GM23338 (cell line): ENCODE measurements around the gene POGZ. TPM values are rescaled to one million over a fixed set of nuclear protein-coding genes. Genes with fewer than 3 reads are reported as not detected.

Experiments used
- ATAC-seq: fragments of 200-7000 bp; cut with Tn5 transposase; 3 replicates; pipeline ENCODE4 v1.9.1; 2020
- DNase-seq: peaks from one replicate; pipeline ENCODE4 v3.0.0-alpha.2; 2015; ENCODE audit warnings: low spot score
- H2AFZ ChIP-seq: fragments of 200-600 bp; sonication (generic); 2 replicates; pipeline ENCODE4 v1.8.0; 2016; ENCODE audit warnings: antibody characterized with exemption, mild to moderate bottlenecking, moderate library complexity
- H3F3A ChIP-seq: fragments of 200-600 bp; sonication (generic); replicated peaks from 2 replicates; pipeline ENCODE4 v1.8.0; 2017; ENCODE audit warnings: antibody characterized with exemption, mixed run types, low read depth
- H3K27ac ChIP-seq: fragments of 200-600 bp; sonication (generic); 2 replicates; pipeline ENCODE4 v1.6.1; 2016; ENCODE audit warnings: low read depth
- H3K27me3 ChIP-seq: fragments of 200-600 bp; sonication (generic); 2 replicates; pipeline ENCODE4 v1.8.0; 2016; ENCODE audit warnings: mild to moderate bottlenecking, mixed run types, moderate library complexity; ENCODE audit not compliant: insufficient read depth
- H3K36me3 ChIP-seq: fragments of 200-600 bp; sonication (generic); 2 replicates; pipeline ENCODE4 v1.8.0; 2016; ENCODE audit warnings: mild to moderate bottlenecking; ENCODE audit not compliant: insufficient read depth
- H3K4me1 ChIP-seq: fragments of 200-600 bp; sonication (generic); 2 replicates; pipeline ENCODE4 v1.8.0; 2016; ENCODE audit warnings: mild to moderate bottlenecking, moderate library complexity; ENCODE audit not compliant: insufficient read depth
- H3K4me2 ChIP-seq: fragments of 200-600 bp; sonication (generic); 2 replicates; pipeline ENCODE4 v1.7.1; 2017; ENCODE audit warnings: mixed run types
- H3K4me3 ChIP-seq: fragments of 200-600 bp; sonication (generic); 2 replicates; pipeline ENCODE4 v1.6.1; 2016; ENCODE audit warnings: mixed run types
- H3K79me2 ChIP-seq: fragments of 200-600 bp; sonication (generic); replicated peaks from 2 replicates; pipeline ENCODE4 v1.8.0; 2017; ENCODE audit warnings: mild to moderate bottlenecking; ENCODE audit not compliant: insufficient read depth
- H3K9me2 ChIP-seq: fragments of 200-600 bp; sonication (generic); 2 replicates; pipeline ENCODE4 v1.8.0; 2017; ENCODE audit not compliant: insufficient read depth
- H4K20me1 ChIP-seq: fragments of 200-600 bp; sonication (generic); replicated peaks from 2 replicates; pipeline ENCODE4 v1.8.0; 2017; ENCODE audit warnings: mild to moderate bottlenecking; ENCODE audit not compliant: insufficient read depth
- H3K27ac Mint-ChIP-seq: 2 replicates; pipeline ENCODE4 v1.8.0; 2020; ENCODE audit warnings: inconsistent platforms, mild to moderate bottlenecking, moderate library complexity, mixed read lengths
- H3K27me3 Mint-ChIP-seq: 3 replicates; pipeline ENCODE4 v1.8.0; 2022; ENCODE audit warnings: low read depth, mild to moderate bottlenecking, moderate library complexity, mixed read lengths, inconsistent platforms; ENCODE audit not compliant: insufficient read depth, poor library complexity
- H3K36me3 Mint-ChIP-seq: 3 replicates; pipeline ENCODE4 v1.8.0; 2021; ENCODE audit warnings: low read depth, mild to moderate bottlenecking, inconsistent platforms, moderate library complexity, mixed read lengths
- H3K4me1 Mint-ChIP-seq: 3 replicates; pipeline ENCODE4 v1.8.0; 2020; ENCODE audit warnings: mild to moderate bottlenecking, inconsistent platforms, mixed read lengths
- H3K4me3 Mint-ChIP-seq: 3 replicates; pipeline ENCODE4 v1.8.0; 2021; ENCODE audit warnings: moderate library complexity, mild to moderate bottlenecking, inconsistent platforms, mixed read lengths
- H3K9me3 Mint-ChIP-seq: 3 replicates; pipeline ENCODE4 v1.8.0; 2020; ENCODE audit warnings: moderate library complexity, mild to moderate bottlenecking, inconsistent platforms, mixed read lengths
- EZH2 ChIP-seq: fragments of 200-600 bp; sonication (generic); IDR thresholded peaks from one replicate; pipeline ENCODE4 v1.8.0; 2017; ENCODE audit warnings: antibody characterized with exemption, mild to moderate bottlenecking, low read depth; ENCODE audit not compliant: unreplicated experiment
- EZH2phosphoT487 ChIP-seq: fragments of 200-600 bp; sonication (generic); IDR thresholded peaks from one replicate; pipeline ENCODE4 v1.8.1; 2018; ENCODE audit warnings: antibody characterized with exemption; ENCODE audit not compliant: unreplicated experiment
- JUNB ChIP-seq: IDR thresholded peaks from one replicate; pipeline ENCODE4 v1.6.1; 2016; ENCODE audit warnings: antibody characterized with exemption; ENCODE audit not compliant: unreplicated experiment
- POLR2AphosphoS5 ChIP-seq: IDR thresholded peaks from 2 replicates; pipeline ENCODE4 v1.6.1; 2016; ENCODE audit warnings: antibody characterized with exemption, low read depth
- STAT1 ChIP-seq: IDR thresholded peaks from one replicate; pipeline ENCODE4 v1.6.1; 2016; ENCODE audit warnings: antibody characterized with exemption; ENCODE audit not compliant: unreplicated experiment
- polyA plus RNA-seq: library from polyadenylated mRNA; unstranded; fragments of >200 nt; fragmentation: Nextera tagmentation; extraction: Ambion mirVana; gene quantifications from 2 replicates; pipeline ENCODE4 v1.2.1, GENCODE V29; 2016
- total RNA-seq: library from RNA; depleted of rRNA; stranded (reverse); fragments of >200 nt; shearing (Covaris generic); gene quantifications from 2 replicates; pipeline ENCODE4 v1.2.3, GENCODE V29; 2014
- TF ChIP-seq, protein P1 (sequence below): fragments of 250-450 bp; sonication (Bioruptor Pico); IDR thresholded peaks from 2 replicates; pipeline ENCODE4 v1.5.0; 2020; ENCODE audit warnings: mild to moderate bottlenecking, moderate library complexity
- TF ChIP-seq, protein P2 (sequence below), 2 experiments: fragments of 200-600 bp in 1 of 2; sonication (generic) in 1 of 2; conservative IDR thresholded peaks; 2 replicates each; pipeline versions ENCODE4 v1.5.1 to v1.6.1; 2016 to 2017; ENCODE audit warnings: antibody characterized with exemption in 2 of 2, low read depth in 2 of 2, mild to moderate bottlenecking in 2 of 2, moderate library complexity in 1 of 2
- TF ChIP-seq, protein P3 (sequence below): IDR thresholded peaks from one replicate; pipeline ENCODE4 v1.6.1; 2018; ENCODE audit warnings: antibody characterized with exemption; ENCODE audit not compliant: unreplicated experiment
- TF ChIP-seq, protein P4 (sequence below): IDR thresholded peaks from 2 replicates; pipeline ENCODE4 v1.6.1; 2016; ENCODE audit warnings: antibody characterized with exemption

POGZ gene
- total and polyA plus RNA-seq, 2 experiments from 2014 or later, result 47.0 to 72.5 TPM

DNA sequence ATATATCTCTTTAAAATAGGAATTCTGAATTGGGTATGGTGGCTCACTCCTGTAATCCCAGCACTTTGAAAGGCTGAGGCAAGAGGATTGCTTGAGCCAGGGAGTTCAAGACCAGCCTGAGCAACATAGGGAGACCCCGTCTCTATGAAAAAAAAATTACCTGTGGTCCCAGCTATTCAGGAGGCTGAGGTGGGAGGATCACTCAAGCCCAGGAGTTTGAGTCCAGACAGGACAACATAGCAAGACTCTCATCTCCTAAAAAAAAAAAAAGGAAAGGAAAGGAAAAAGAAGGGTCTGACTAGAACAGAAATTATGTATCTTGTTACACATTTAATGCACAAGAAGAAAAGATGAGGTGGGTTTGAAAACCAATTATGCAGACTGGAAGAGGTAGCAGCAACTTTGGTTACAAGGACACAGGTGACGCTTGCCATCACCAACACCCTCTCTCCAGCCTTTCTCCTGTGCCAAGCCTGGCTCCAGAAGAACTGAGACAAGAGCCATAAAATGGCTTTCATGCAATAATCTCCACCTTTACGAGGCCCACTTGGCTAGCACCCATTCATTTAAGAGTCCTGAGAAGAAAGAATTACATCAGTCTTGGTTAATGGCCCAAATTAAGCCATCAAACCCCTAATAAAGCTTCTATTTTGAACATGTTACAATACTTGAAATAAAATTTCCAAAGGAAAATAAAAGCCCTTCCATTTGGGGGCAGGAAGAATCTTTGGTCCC, 82.0 kb downstream of the POGZ start:
- Mint-ChIP-seq H3K9me3 (no peaks in the 10 kb centered on the region; the same call in 2 of the 3 replicates), H3K4me1 (peaks cover 17% of the 10 kb centered on the region), H3K4me3 (no peak overlapping the region), H3K36me3 (no peaks in the 10 kb centered on the region), H3K27me3 (peaks cover 12% of the 10 kb centered on the region), H3K27ac (no peak overlapping the region)
- H3K4me2 ChIP-seq, result no peak overlapping the region
- TF ChIP-seq JUNB, result no peak
- TF ChIP-seq, protein P1, sequence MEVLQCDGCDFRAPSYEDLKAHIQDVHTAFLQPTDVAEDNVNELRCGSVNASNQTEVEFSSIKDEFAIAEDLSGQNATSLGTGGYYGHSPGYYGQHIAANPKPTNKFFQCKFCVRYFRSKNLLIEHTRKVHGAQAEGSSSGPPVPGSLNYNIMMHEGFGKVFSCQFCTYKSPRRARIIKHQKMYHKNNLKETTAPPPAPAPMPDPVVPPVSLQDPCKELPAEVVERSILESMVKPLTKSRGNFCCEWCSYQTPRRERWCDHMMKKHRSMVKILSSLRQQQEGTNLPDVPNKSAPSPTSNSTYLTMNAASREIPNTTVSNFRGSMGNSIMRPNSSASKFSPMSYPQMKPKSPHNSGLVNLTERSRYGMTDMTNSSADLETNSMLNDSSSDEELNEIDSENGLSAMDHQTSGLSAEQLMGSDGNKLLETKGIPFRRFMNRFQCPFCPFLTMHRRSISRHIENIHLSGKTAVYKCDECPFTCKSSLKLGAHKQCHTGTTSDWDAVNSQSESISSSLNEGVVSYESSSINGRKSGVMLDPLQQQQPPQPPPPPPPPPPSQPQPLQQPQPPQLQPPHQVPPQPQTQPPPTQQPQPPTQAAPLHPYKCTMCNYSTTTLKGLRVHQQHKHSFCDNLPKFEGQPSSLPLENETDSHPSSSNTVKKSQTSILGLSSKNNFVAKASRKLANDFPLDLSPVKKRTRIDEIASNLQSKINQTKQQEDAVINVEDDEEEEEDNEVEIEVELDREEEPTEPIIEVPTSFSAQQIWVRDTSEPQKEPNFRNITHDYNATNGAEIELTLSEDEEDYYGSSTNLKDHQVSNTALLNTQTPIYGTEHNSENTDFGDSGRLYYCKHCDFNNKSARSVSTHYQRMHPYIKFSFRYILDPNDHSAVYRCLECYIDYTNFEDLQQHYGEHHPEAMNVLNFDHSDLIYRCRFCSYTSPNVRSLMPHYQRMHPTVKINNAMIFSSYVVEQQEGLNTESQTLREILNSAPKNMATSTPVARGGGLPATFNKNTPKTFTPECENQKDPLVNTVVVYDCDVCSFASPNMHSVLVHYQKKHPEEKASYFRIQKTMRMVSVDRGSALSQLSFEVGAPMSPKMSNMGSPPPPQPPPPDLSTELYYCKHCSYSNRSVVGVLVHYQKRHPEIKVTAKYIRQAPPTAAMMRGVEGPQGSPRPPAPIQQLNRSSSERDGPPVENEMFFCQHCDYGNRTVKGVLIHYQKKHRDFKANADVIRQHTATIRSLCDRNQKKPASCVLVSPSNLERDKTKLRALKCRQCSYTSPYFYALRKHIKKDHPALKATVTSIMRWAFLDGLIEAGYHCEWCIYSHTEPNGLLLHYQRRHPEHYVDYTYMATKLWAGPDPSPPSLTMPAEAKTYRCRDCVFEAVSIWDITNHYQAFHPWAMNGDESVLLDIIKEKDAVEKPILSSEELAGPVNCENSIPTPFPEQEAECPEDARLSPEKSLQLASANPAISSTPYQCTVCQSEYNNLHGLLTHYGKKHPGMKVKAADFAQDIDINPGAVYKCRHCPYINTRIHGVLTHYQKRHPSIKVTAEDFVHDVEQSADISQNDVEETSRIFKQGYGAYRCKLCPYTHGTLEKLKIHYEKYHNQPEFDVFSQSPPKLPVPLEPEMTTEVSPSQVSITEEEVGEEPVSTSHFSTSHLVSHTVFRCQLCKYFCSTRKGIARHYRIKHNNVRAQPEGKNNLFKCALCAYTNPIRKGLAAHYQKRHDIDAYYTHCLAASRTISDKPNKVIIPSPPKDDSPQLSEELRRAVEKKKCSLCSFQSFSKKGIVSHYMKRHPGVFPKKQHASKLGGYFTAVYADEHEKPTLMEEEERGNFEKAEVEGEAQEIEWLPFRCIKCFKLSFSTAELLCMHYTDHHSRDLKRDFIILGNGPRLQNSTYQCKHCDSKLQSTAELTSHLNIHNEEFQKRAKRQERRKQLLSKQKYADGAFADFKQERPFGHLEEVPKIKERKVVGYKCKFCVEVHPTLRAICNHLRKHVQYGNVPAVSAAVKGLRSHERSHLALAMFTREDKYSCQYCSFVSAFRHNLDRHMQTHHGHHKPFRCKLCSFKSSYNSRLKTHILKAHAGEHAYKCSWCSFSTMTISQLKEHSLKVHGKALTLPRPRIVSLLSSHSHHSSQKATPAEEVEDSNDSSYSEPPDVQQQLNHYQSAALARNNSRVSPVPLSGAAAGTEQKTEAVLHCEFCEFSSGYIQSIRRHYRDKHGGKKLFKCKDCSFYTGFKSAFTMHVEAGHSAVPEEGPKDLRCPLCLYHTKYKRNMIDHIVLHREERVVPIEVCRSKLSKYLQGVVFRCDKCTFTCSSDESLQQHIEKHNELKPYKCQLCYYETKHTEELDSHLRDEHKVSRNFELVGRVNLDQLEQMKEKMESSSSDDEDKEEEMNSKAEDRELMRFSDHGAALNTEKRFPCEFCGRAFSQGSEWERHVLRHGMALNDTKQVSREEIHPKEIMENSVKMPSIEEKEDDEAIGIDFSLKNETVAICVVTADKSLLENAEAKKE (CRISPR knock-in tag), result no peak
- TF ChIP-seq STAT1, result no peak
- TF ChIP-seq, protein P2, sequence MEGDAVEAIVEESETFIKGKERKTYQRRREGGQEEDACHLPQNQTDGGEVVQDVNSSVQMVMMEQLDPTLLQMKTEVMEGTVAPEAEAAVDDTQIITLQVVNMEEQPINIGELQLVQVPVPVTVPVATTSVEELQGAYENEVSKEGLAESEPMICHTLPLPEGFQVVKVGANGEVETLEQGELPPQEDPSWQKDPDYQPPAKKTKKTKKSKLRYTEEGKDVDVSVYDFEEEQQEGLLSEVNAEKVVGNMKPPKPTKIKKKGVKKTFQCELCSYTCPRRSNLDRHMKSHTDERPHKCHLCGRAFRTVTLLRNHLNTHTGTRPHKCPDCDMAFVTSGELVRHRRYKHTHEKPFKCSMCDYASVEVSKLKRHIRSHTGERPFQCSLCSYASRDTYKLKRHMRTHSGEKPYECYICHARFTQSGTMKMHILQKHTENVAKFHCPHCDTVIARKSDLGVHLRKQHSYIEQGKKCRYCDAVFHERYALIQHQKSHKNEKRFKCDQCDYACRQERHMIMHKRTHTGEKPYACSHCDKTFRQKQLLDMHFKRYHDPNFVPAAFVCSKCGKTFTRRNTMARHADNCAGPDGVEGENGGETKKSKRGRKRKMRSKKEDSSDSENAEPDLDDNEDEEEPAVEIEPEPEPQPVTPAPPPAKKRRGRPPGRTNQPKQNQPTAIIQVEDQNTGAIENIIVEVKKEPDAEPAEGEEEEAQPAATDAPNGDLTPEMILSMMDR (conservative IDR thresholded peaks at IDR 0.05; ENCODE audit: low read depth in 2 of 2), result no peak
- TF ChIP-seq, protein P3, sequence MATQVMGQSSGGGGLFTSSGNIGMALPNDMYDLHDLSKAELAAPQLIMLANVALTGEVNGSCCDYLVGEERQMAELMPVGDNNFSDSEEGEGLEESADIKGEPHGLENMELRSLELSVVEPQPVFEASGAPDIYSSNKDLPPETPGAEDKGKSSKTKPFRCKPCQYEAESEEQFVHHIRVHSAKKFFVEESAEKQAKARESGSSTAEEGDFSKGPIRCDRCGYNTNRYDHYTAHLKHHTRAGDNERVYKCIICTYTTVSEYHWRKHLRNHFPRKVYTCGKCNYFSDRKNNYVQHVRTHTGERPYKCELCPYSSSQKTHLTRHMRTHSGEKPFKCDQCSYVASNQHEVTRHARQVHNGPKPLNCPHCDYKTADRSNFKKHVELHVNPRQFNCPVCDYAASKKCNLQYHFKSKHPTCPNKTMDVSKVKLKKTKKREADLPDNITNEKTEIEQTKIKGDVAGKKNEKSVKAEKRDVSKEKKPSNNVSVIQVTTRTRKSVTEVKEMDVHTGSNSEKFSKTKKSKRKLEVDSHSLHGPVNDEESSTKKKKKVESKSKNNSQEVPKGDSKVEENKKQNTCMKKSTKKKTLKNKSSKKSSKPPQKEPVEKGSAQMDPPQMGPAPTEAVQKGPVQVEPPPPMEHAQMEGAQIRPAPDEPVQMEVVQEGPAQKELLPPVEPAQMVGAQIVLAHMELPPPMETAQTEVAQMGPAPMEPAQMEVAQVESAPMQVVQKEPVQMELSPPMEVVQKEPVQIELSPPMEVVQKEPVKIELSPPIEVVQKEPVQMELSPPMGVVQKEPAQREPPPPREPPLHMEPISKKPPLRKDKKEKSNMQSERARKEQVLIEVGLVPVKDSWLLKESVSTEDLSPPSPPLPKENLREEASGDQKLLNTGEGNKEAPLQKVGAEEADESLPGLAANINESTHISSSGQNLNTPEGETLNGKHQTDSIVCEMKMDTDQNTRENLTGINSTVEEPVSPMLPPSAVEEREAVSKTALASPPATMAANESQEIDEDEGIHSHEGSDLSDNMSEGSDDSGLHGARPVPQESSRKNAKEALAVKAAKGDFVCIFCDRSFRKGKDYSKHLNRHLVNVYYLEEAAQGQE, result no peak
- TF ChIP-seq POLR2AphosphoS5, result no peak
- TF ChIP-seq, protein P4, sequence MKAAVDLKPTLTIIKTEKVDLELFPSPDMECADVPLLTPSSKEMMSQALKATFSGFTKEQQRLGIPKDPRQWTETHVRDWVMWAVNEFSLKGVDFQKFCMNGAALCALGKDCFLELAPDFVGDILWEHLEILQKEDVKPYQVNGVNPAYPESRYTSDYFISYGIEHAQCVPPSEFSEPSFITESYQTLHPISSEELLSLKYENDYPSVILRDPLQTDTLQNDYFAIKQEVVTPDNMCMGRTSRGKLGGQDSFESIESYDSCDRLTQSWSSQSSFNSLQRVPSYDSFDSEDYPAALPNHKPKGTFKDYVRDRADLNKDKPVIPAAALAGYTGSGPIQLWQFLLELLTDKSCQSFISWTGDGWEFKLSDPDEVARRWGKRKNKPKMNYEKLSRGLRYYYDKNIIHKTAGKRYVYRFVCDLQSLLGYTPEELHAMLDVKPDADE, result no peak
- TF ChIP-seq EZH2phosphoT487, result no peak
- TF ChIP-seq EZH2, result no peak
- no peaks in the 10 kb centered on the region for H3K27me3 ChIP-seq
- no peaks in the 10 kb centered on the region for H3K79me2 ChIP-seq
- ATAC-seq (no peak), DNase-seq (no peak)
- H3K36me3 ChIP-seq, result no peaks in the 10 kb centered on the region
- peak overlapping the region; percentile 76; the same call in 1 of the 2 replicates for H2AFZ ChIP-seq
- no peaks in the 10 kb centered on the region for H3K9me2 ChIP-seq
- H3K4me1 ChIP-seq, result 0 out of 2 replicates have a peak, but pooled peaks cover 1% of the 10 kb centered on the region
- H3K4me3 ChIP-seq, result no peak overlapping the region
- no peaks in the 10 kb centered on the region for H4K20me1 ChIP-seq
- H3K27ac ChIP-seq, result no peak overlapping the region
- H3F3A ChIP-seq, result no peaks in the 10 kb centered on the region
